ENCODE measurements around the gene ZBTB16.
"Not testable (repeated sequence)": the region's sequence is repeated elsewhere in the genome, so short reads cannot be mapped to it uniquely, and the experiment has no call there.

ZBTB16 gene

GRCh38 chr11:114044042-114044871 is 15.3 kb upstream of the ZBTB16 start:
- DNase-seq, result no peak

- DNase-seq, result no peak
Observed at GRCh38 chr11:114047327-114047726, 12.2 kb upstream of the ZBTB16 start.

- DNase-seq, result no peak
Observed at GRCh38 chr11:114049050-114049449, 10.5 kb upstream of the ZBTB16 start.

GRCh38 chr11:114049766-114050165 is 9.7 kb upstream of the ZBTB16 start:
- DNase-seq, result not testable (repeated sequence)

- no peak for DNase-seq
Observed at GRCh38 chr11:114050258-114050927, 9.1 kb upstream of the ZBTB16 start.

- no peak for DNase-seq
Observed at GRCh38 chr11:114051558-114051957, 8.0 kb upstream of the ZBTB16 start.

- DNase-seq, result no peak
Observed at GRCh38 chr11:114052160-114052559, 7.4 kb upstream of the ZBTB16 start.

- no peak for DNase-seq
Observed at GRCh38 chr11:114053406-114053805, 6.1 kb upstream of the ZBTB16 start.

- no peak for DNase-seq
Observed at GRCh38 chr11:114054806-114055205, 4.7 kb upstream of the ZBTB16 start.

GRCh38 chr11:114056409-114056808 is 3.1 kb upstream of the ZBTB16 start:
- no peak for DNase-seq

GRCh38 chr11:114057147-114057546 is 2.4 kb upstream of the ZBTB16 start:
- no peak for DNase-seq

- DNase-seq, result no peak
Observed at GRCh38 chr11:114057605-114058004, 1.9 kb upstream of the ZBTB16 start.

GRCh38 chr11:114058026-114058706 is 1.3 kb upstream of the ZBTB16 start:
- no peak for DNase-seq

- no peak for DNase-seq
Observed at GRCh38 chr11:114058871-114059277, 637 bp upstream of the ZBTB16 start.

- DNase-seq, result no peak
Observed at GRCh38 chr11:114059984-114060391, 477 bp downstream of the ZBTB16 start.

GRCh38 chr11:114060392-114061047 is 1.0 kb downstream of the ZBTB16 start:
- no peak for DNase-seq

GRCh38 chr11:114061048-114061680 is 1.7 kb downstream of the ZBTB16 start:
- no peak for DNase-seq

GRCh38 chr11:114061681-114062049 is 2.2 kb downstream of the ZBTB16 start:
- DNase-seq, result no peak

- no peak for DNase-seq
Observed at GRCh38 chr11:114062272-114062671, 2.8 kb downstream of the ZBTB16 start.

GRCh38 chr11:114063149-114063828 is 3.8 kb downstream of the ZBTB16 start:
- no peak for DNase-seq

GRCh38 chr11:114063829-114064201 is 4.3 kb downstream of the ZBTB16 start:
- no peak for DNase-seq

GRCh38 chr11:114064216-114064615 is 4.7 kb downstream of the ZBTB16 start:
- no peak for DNase-seq
